IPS-18a (cell line): ENCODE results near the gene MIS12.
A peak's percentile ranks its signal among the peaks of the same experiment; 100 is the strongest.

ENCODE experiments used
- H3K27ac ChIP-seq: one replicate; pipeline ENCODE4 v1.5.1; 2013; ENCODE audit warnings: low read length
- H3K27me3 ChIP-seq: one replicate; pipeline ENCODE4 v1.6.1; 2013; ENCODE audit warnings: mild to moderate bottlenecking, low read length; ENCODE audit not compliant: control insufficient read depth, insufficient read depth
- H3K36me3 ChIP-seq: one replicate; pipeline ENCODE4 v1.6.1; 2013; ENCODE audit warnings: low read depth, low read length; ENCODE audit not compliant: control insufficient read depth
- H3K4me1 ChIP-seq: one replicate; pipeline ENCODE4 v1.6.1; 2013; ENCODE audit warnings: low read depth, low read length; ENCODE audit not compliant: control insufficient read depth
- H3K4me3 ChIP-seq: one replicate; pipeline ENCODE4 v1.5.1; 2013; ENCODE audit warnings: low read length
- H3K9ac ChIP-seq: one replicate; pipeline ENCODE4 v1.6.1; 2013; ENCODE audit warnings: mild to moderate bottlenecking, low read length, moderate library complexity
- H3K9me3 ChIP-seq: one replicate; pipeline ENCODE4 v1.6.1; 2013; ENCODE audit warnings: low read depth, low read length; ENCODE audit not compliant: control insufficient read depth

Gene MIS12

GRCh38 chr17:5472511-5472910 lies 13.9 kb upstream of the MIS12 start:
- no peak overlapping the region for H3K9ac ChIP-seq
- H3K36me3 ChIP-seq = peaks cover 38% of the 10 kb centered on the region
- no peaks in the 10 kb centered on the region for H3K9me3 ChIP-seq
- H3K4me1 ChIP-seq = no peaks in the 10 kb centered on the region
- no peaks in the 10 kb centered on the region for H3K27me3 ChIP-seq
- H3K27ac ChIP-seq = no peak overlapping the region
- H3K4me3 ChIP-seq = no peak overlapping the region

- Histone ChIP-seq H3K36me3 (peaks cover 51% of the 10 kb centered on the region), H3K9ac (no peak overlapping the region), H3K4me3 (no peak overlapping the region), H3K9me3 (no peaks in the 10 kb centered on the region), H3K27ac (no peak overlapping the region), H3K4me1 (no peaks in the 10 kb centered on the region), H3K27me3 (no peaks in the 10 kb centered on the region)
Observed at GRCh38 chr17:5473906-5474305, 12.5 kb upstream of the MIS12 start.

DNA sequence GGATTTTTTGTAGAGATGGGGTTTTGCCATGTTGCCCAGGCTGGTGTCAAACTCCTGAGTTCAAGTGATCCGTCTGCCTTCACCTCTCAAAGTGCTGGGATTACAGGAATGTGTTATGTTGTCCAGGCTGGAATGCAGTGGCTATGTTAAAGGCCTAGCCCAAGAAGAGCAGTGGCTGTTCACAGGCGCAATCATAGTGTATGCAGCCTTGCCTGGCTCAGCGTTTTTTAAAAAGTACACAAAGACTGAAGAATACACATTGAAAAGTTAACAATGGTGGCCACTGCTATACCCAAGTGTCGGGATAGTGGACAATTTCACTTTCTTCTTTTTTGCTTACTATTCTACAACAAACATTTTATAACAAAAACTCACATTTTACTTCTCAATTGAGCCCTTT lies 7.4 kb upstream of the MIS12 start:
- Histone ChIP-seq H3K36me3 (peaks cover 87% of the 10 kb centered on the region), H3K4me3 (no peak overlapping the region), H3K9me3 (no peaks in the 10 kb centered on the region), H3K4me1 (no peaks in the 10 kb centered on the region), H3K9ac (no peak overlapping the region), H3K27ac (no peak overlapping the region), H3K27me3 (no peaks in the 10 kb centered on the region)

DNA sequence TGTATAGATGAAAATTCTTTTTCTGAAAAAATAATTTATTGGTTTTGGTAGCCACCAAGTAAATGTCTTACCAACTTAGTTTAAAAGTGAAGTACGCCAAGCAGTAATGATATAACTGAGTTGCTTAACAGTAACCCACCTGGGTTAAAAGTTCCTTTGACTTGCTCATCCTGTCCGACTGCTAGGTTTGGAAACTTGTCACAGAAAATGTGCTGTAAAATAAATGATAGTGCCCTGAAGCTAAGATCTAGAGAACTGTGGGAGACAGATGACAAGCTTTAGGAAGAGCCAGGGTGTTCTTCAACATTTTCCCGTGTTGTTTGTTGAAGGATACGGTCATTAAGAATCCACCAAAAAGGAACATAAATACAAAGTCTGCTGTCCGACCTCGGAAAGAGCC lies 5.4 kb upstream of the MIS12 start:
- peaks cover 81% of the 10 kb centered on the region for H3K36me3 ChIP-seq

GRCh38 chr17:5481451-5481850 lies 4.9 kb upstream of the MIS12 start:
- Histone ChIP-seq H3K4me3 (no peak overlapping the region), H3K36me3 (peaks cover 79% of the 10 kb centered on the region), H3K9ac (no peak overlapping the region), H3K9me3 (no peaks in the 10 kb centered on the region), H3K4me1 (peaks cover 5% of the 10 kb centered on the region), H3K27me3 (no peaks in the 10 kb centered on the region), H3K27ac (no peak overlapping the region)

More for the DNA sequence above, 5.4 kb upstream of the MIS12 start:
- Histone ChIP-seq H3K9ac (no peak overlapping the region), H3K4me3 (no peak overlapping the region), H3K9me3 (no peaks in the 10 kb centered on the region), H3K4me1 (peaks cover 5% of the 10 kb centered on the region), H3K27ac (no peak overlapping the region), H3K27me3 (no peaks in the 10 kb centered on the region)

DNA sequence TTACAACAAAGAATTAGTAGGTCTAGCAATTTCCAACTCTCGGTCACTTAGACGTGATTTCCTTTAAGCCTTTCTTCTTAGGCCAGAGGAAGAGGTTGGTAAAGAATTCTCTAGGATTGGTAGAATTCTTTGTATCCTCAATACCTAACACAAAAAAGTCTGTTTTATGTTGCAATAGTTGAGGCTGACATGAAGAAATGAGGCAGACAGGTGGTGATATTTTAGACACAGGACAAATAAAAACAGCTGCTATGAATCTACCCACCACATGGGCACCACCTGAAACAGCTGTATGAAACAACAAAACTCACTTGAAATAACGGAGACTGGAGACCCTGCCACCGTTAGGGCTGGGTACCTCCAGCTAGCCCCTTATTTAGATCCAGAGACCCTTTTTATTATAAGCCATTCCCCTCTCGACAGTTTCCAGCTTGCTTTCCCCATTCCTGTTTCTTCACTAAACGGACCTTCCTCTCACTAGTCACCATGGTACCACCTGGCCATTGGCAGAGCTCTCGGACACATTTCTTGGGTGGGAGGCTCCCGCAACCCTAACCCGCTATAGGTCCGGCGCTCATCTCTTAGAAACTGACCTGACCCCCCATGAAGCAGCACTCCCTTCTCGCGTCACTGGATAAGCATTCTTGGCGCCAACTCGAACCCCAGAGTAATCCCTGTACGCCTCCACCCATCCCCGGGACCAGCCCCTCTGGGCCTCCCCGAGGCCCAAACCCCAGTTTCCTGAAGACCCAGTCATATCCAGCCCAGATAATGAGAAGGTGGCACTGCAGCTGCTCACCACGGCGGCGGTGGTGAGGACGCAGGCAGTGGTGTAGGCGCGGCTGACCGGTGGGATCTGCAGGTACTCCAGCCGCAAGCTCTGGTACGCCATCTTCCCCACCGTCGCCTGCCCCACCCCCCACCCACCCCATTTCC lies 828 bp upstream of the MIS12 start, which contains the start of gene DERL2:
Gene DERL2, minus strand, starts transcription at position 909 of the 936 bp plus-strand sequence. Its CDS starts 17 bp downstream, at position 892.
- peak within 1 kb of the TSS; percentile 95 for H3K27ac ChIP-seq
- peaks cover 5% of the 10 kb centered on the region for H3K4me1 ChIP-seq
- H3K9me3 ChIP-seq = no peaks in the 10 kb centered on the region
- H3K9ac ChIP-seq = peak within 1 kb of the TSS; percentile 99
- H3K36me3 ChIP-seq = peaks cover 68% of the 10 kb centered on the region
- H3K27me3 ChIP-seq = no peaks in the 10 kb centered on the region
- H3K4me3 ChIP-seq = peak within 1 kb of the TSS; percentile 97

- no peaks in the 10 kb centered on the region for H3K9me3 ChIP-seq
- H3K36me3 ChIP-seq = peaks cover 40% of the 10 kb centered on the region
- H3K27ac ChIP-seq = no peak overlapping the region
- H3K4me1 ChIP-seq = peaks cover 5% of the 10 kb centered on the region
- no peaks in the 10 kb centered on the region for H3K27me3 ChIP-seq
- H3K4me3 ChIP-seq = no peak overlapping the region
- no peak overlapping the region for H3K9ac ChIP-seq
Observed at GRCh38 chr17:5488752-5489151, 2.4 kb downstream of the MIS12 start.

- Histone ChIP-seq H3K36me3 (peaks cover 29% of the 10 kb centered on the region), H3K27me3 (peaks cover 5% of the 10 kb centered on the region), H3K9me3 (no peaks in the 10 kb centered on the region), H3K27ac (no peak overlapping the region), H3K4me3 (no peak overlapping the region), H3K9ac (no peak overlapping the region), H3K4me1 (no peaks in the 10 kb centered on the region)
Observed at GRCh38 chr17:5492970-5493369, 6.6 kb downstream of the MIS12 start.

- Histone ChIP-seq H3K4me1 (peaks cover 11% of the 10 kb centered on the region), H3K9ac (peak overlapping the region; percentile 36), H3K4me3 (peak overlapping the region; percentile 79)
Observed at GRCh38 chr17:5499476-5500231, 13.3 kb downstream of the MIS12 start.

GRCh38 chr17:5500247-5500588 lies 13.9 kb downstream of the MIS12 start:
- Histone ChIP-seq H3K27ac (no peak overlapping the region), H3K36me3 (no peaks in the 10 kb centered on the region), H3K9ac (peak overlapping the region; percentile 36), H3K4me1 (peaks cover 11% of the 10 kb centered on the region), H3K4me3 (peak overlapping the region; percentile 79), H3K9me3 (no peaks in the 10 kb centered on the region), H3K27me3 (peaks cover 32% of the 10 kb centered on the region)

More at GRCh38 chr17:5499476-5500231, 13.3 kb downstream of the MIS12 start:
- Histone ChIP-seq H3K9me3 (no peaks in the 10 kb centered on the region), H3K27me3 (peaks cover 32% of the 10 kb centered on the region), H3K27ac (no peak overlapping the region), H3K36me3 (no peaks in the 10 kb centered on the region)

GRCh38 chr17:5500589-5501391 lies 14.4 kb downstream of the MIS12 start:
- H3K27me3 ChIP-seq = peaks cover 32% of the 10 kb centered on the region
- peaks cover 11% of the 10 kb centered on the region for H3K4me1 ChIP-seq
- H3K9me3 ChIP-seq = no peaks in the 10 kb centered on the region
- H3K27ac ChIP-seq = no peak overlapping the region
- H3K9ac ChIP-seq = peak overlapping the region; percentile 36
- no peaks in the 10 kb centered on the region for H3K36me3 ChIP-seq
- peak overlapping the region; percentile 79 for H3K4me3 ChIP-seq
